Measurements from ENCODE around the gene CIAO2A.

CIAO2A gene, protein sequence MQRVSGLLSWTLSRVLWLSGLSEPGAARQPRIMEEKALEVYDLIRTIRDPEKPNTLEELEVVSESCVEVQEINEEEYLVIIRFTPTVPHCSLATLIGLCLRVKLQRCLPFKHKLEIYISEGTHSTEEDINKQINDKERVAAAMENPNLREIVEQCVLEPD

DNA sequence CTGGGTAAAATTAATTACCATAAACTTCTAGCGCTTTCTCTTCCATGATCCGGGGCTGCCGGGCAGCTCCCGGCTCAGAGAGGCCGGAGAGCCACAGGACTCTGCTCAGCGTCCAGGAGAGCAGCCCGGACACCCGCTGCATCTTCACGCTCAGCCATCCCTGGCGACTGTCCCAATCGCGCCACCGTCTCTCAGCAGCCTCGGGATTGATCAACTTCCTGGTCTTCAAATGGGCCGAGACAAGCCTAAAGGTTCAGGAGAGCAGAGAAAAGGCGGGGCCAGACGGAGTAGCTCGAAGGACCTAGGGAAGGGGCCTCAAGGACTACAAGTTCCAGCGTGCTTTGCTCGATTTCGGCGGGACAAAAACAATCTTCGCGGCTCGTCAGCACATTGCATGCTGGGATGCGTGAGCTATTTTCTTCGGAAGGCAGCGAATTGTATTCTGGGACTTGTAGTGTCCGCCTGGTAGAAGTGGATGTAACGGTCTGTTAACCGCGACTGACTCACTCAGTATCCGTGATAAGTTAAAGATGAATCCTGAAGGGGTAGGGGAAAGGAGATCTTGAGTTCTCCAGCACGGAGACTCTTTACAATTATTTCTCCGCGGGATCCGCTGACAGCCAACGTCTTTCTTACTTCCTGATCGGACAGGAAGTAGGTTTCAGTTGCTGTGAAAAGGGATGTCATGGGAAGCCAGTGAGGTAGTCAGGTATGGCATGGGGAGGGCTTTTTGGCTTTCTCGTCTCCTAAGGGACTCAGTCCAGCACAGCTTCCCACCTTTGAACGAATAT, at the start of gene CIAO2A:
TSS of gene CIAO2A (minus strand) at position 212 of the 791 bp plus-strand sequence. CDS start at position 142, 70 bp downstream.
- DNase-seq (ENCODE audit: low read depth) = peak; percentile 99
- peak within 1 kb of the TSS; percentile 86 for H3K4me3 ChIP-seq (replicated peaks; ENCODE audit: low read depth, low read length)
- TF ChIP-seq, protein P1, sequence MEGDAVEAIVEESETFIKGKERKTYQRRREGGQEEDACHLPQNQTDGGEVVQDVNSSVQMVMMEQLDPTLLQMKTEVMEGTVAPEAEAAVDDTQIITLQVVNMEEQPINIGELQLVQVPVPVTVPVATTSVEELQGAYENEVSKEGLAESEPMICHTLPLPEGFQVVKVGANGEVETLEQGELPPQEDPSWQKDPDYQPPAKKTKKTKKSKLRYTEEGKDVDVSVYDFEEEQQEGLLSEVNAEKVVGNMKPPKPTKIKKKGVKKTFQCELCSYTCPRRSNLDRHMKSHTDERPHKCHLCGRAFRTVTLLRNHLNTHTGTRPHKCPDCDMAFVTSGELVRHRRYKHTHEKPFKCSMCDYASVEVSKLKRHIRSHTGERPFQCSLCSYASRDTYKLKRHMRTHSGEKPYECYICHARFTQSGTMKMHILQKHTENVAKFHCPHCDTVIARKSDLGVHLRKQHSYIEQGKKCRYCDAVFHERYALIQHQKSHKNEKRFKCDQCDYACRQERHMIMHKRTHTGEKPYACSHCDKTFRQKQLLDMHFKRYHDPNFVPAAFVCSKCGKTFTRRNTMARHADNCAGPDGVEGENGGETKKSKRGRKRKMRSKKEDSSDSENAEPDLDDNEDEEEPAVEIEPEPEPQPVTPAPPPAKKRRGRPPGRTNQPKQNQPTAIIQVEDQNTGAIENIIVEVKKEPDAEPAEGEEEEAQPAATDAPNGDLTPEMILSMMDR (IDR thresholded peaks at IDR 0.05; ENCODE audit: low read length, missing control alignments) = no peak

- no peak overlapping the region for H3K4me3 ChIP-seq (replicated peaks; ENCODE audit: low read depth, low read length)
- DNase-seq (ENCODE audit: low read depth) = no peak
- TF ChIP-seq, protein P1 (IDR thresholded peaks at IDR 0.05; ENCODE audit: low read length, missing control alignments) = no peak
Measured at GRCh38 chr15:64143276-64143675, 49.6 kb upstream of the CIAO2A start.

DNA sequence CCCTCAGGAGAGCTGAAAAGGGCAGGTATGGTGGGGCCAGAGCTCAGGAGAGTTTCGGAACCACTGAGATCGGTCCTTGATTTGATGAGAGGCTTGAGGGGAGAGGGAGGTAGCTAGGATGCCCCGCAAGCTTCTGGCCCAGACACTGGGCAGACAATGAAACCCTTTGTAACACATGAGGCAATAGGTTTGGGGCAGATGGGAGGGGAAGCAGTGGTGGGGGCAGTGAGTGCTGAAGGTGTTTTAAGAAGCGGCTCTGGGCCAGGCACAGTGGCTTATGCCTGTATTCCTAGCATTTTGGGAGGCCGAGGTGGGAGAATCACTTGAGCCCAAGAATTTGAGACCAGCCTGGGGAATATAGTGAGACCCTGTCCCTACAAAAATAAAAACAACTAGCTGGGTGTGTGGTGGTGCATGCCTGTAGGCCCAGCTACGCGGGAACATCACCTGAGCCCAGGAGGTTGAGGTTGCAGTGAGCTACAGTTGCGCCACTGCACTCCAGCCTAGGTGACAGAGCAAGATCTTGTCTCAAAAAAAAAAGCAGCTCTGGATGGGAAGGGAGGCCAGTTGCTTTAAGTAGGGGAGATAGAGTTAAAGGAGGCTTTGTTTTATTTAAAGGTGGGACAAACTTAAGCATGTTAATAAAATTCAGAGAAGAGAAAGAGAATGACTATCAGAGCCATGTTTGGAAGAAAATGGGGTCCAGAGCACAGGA, 48.3 kb upstream of the CIAO2A start:
- H3K4me3 ChIP-seq (replicated peaks; ENCODE audit: low read depth, low read length) = no peak overlapping the region
- DNase-seq (ENCODE audit: low read depth) = no peak
- TF ChIP-seq, protein P1 (IDR thresholded peaks at IDR 0.05; ENCODE audit: low read length, missing control alignments) = no peak

DNA sequence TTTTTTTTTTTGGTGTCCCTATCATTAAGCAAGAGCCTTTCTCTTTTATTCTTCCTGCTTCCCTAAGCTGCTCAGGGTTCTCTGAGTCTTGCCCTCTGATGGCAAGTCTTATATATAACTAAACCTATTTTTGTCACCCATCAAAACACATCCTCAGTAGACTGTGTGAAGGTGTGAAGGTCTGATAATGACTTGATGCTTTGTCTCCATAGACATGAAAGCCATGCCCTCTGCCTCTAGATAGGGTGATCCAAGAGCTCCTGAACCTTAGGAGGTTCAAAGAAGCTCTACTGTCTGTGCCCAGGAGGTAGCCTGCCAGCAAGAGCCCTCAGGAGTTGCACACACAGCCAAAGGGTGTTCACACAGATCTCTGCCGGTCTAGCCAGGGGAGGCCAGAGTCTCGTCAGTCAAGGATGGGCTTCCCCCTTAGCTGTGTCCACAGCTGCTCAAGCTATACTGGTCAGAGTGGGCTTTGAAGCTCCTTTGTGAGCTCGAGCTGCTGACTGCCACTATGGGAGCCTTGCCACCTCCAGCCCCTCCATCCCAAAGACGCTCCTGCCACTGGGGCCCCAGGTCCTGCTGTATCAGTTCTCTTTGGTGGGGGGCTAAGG, 44.8 kb upstream of the CIAO2A start:
- H3K4me3 ChIP-seq (replicated peaks; ENCODE audit: low read depth, low read length) = no peak overlapping the region
- no peak for DNase-seq (ENCODE audit: low read depth)
- TF ChIP-seq, protein P1 (IDR thresholded peaks at IDR 0.05; ENCODE audit: low read length, missing control alignments) = no peak

GRCh38 chr15:64137226-64137833, 43.7 kb upstream of the CIAO2A start:
- TF ChIP-seq, protein P1 (IDR thresholded peaks at IDR 0.05; ENCODE audit: low read length, missing control alignments) = no peak
- DNase-seq (ENCODE audit: low read depth) = no peak
- no peak overlapping the region for H3K4me3 ChIP-seq (replicated peaks; ENCODE audit: low read depth, low read length)

DNA sequence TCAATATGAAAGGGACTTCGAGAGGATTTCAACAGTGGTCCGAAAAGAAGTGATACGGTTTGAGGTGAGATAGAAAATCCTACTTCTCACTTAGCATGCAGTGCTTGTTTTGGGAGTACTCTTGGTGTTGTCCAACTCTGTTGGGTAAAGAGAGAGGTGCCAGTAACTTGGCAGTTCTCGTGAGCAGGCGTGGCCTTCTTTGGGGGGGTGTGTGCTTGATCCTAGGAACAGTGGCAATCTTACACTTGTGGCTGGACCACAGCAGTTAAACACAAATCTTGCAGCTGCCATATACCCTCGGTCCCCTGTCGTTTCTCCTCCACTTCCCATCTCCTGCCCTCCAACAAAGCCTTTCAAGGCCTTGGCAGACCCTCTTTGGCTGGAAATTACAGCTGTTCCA, 42.7 kb upstream of the CIAO2A start:
- TF ChIP-seq, protein P1 (IDR thresholded peaks at IDR 0.05; ENCODE audit: low read length, missing control alignments) = no peak
- H3K4me3 ChIP-seq (replicated peaks; ENCODE audit: low read depth, low read length) = no peak overlapping the region
- no peak for DNase-seq (ENCODE audit: low read depth)

All from fibroblast of pulmonary artery (primary cell).